HepG2 (cell line): ENCODE results near the gene SMIM24.
"Not testable (repeated sequence)": the region's sequence is repeated elsewhere in the genome, so short reads cannot be mapped to it uniquely, and the experiment has no call there.

Experiments
- FIP1L1 ChIP-seq: fragments of 200-400 bp; formaldehyde crosslinking; IDR thresholded peaks from 2 replicates; pipeline ENCODE4 v1.6.1; 2018; ENCODE audit warnings: low read depth, mild to moderate bottlenecking, low read length, moderate library complexity, borderline replicate concordance; ENCODE audit not compliant: insufficient read depth
- PRDM15 ChIP-seq: sonication (generic); formaldehyde crosslinking; IDR thresholded peaks from 2 replicates; pipeline ENCODE4 v1.4.0; 2020; ENCODE audit warnings: missing genetic modification reagents

GRCh38 chr19:3430366-3430680 lies 50.0 kb downstream of the SMIM24 start:
- TF ChIP-seq FIP1L1, PRDM15: not testable (repeated sequence)
